Esophagus squamous epithelium (tissue), 4 donors: ENCODE data around the gene MMP24.
A peak's percentile ranks its signal among the peaks of the same experiment; 100 is the strongest.

Experiments
- CTCF ChIP-seq, 6 experiments: fragments of 450-650 bp in 4 of 6; fragments of 200-600 bp in 2 of 6; sonication (generic) in 2 of 6; IDR thresholded peaks; one replicate each; pipeline ENCODE4 v1.5.1; 2016 to 2019; ENCODE audit warnings: antibody characterized with exemption in 6 of 6, mild to moderate bottlenecking in 4 of 6, moderate library complexity in 4 of 6
- POLR2A ChIP-seq, 4 donors: fragments of 450-650 bp; IDR thresholded peaks; one replicate each; pipeline ENCODE4 v1.6.1; 2017; ENCODE audit warnings: antibody characterized with exemption in 4 of 4, mild to moderate bottlenecking in 4 of 4, moderate library complexity in 3 of 4

- TF ChIP-seq CTCF (IDR thresholded peaks at IDR 0.05): peak in 1 of 6 experiments; percentile 4
- no peak for TF ChIP-seq POLR2A (IDR thresholded peaks at IDR 0.05)
These were observed 50.6 kb downstream of the MMP24 start for GRCh38 chr20:35277127-35277526.
